Measurements from ENCODE around the gene STRIT1.

The STRIT1 gene

GRCh38 chr3:155313916-155314315 lies 20.4 kb upstream of the STRIT1 start:
- TF ChIP-seq, protein P1, sequence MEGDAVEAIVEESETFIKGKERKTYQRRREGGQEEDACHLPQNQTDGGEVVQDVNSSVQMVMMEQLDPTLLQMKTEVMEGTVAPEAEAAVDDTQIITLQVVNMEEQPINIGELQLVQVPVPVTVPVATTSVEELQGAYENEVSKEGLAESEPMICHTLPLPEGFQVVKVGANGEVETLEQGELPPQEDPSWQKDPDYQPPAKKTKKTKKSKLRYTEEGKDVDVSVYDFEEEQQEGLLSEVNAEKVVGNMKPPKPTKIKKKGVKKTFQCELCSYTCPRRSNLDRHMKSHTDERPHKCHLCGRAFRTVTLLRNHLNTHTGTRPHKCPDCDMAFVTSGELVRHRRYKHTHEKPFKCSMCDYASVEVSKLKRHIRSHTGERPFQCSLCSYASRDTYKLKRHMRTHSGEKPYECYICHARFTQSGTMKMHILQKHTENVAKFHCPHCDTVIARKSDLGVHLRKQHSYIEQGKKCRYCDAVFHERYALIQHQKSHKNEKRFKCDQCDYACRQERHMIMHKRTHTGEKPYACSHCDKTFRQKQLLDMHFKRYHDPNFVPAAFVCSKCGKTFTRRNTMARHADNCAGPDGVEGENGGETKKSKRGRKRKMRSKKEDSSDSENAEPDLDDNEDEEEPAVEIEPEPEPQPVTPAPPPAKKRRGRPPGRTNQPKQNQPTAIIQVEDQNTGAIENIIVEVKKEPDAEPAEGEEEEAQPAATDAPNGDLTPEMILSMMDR (IDR thresholded peaks at IDR 0.05; ENCODE audit: low read depth, low read length): no peak
- DNase-seq (ENCODE audit: extremely low read depth, low read depth): no peak

DNA sequence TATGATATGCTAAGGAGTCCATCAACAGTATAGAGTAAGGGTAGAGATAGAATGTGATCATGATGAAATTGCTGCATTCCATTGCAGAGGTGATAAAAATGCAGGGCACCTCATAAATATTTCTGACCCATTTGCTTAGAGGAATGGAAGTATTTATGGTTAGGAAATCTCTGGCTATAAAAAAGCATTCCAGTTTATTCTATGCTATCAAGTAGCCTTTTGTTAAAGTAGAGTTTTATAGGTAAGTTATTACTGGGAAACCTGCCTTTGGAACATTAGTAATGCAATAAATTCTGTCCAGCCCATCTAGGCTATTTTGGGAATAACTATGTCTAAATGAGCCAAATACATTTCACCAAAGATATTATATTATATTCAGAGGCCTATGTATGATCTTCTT lies 19.8 kb upstream of the STRIT1 start:
- no peak for DNase-seq (ENCODE audit: extremely low read depth, low read depth)
- TF ChIP-seq, protein P1 (IDR thresholded peaks at IDR 0.05; ENCODE audit: low read depth, low read length): no peak

- TF ChIP-seq, protein P1 (IDR thresholded peaks at IDR 0.05; ENCODE audit: low read depth, low read length): no peak
- DNase-seq (ENCODE audit: extremely low read depth, low read depth): no peak
Measured at GRCh38 chr3:155312781-155313180, 19.3 kb upstream of the STRIT1 start.

DNA sequence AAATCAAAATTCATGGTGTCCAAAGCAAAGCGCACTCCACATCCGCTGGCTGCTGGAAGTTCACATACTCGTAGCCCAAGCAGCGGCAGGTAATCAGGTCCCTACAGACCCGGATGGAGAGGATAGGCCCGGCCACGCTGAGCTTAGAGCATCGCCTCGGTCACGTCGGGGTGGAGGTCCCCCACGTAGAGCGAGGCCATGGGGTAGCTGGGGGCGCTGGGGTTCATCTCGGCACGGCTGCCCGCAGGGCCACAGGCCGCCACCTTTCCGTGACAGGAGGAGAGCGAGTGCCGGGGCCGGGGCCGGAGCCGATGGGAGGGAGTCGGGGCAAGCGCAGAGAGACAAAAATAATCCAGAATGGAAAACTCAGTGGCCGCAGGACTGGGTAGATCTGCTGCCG lies 16.1 kb upstream of the STRIT1 start:
- TF ChIP-seq, protein P1 (IDR thresholded peaks at IDR 0.05; ENCODE audit: low read depth, low read length): no peak

GRCh38 chr3:155308831-155309230 lies 15.3 kb upstream of the STRIT1 start:
- TF ChIP-seq, protein P1 (IDR thresholded peaks at IDR 0.05; ENCODE audit: low read depth, low read length): no peak
- no peak for DNase-seq (ENCODE audit: extremely low read depth, low read depth)

More for the DNA sequence above, 16.1 kb upstream of the STRIT1 start:
- DNase-seq (ENCODE audit: extremely low read depth, low read depth): no peak

GRCh38 chr3:155307183-155307582 lies 13.7 kb upstream of the STRIT1 start:
- TF ChIP-seq, protein P1 (IDR thresholded peaks at IDR 0.05; ENCODE audit: low read depth, low read length): no peak
- no peak for DNase-seq (ENCODE audit: extremely low read depth, low read depth)

DNA sequence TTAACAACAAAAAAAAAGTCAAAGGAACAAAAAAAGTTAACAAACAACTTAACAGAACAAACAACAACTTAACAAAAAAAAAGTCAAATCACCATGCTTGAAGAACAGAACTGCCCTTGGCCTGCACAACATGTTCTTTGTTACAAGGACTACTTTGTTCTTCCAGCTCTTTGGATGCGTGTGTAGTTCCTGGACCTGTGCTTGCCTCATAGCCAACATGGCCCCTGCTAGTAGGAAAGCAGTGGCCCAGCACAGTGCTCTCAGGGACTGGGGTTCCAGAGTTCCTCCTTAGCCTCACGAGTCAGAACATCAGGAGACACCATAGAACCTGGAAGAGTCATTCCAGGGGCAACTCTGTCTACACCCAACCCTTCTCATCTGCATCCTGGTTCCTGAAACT lies 10.9 kb upstream of the STRIT1 start:
- TF ChIP-seq, protein P1 (IDR thresholded peaks at IDR 0.05; ENCODE audit: low read depth, low read length): no peak; the same call in 1 of the 2 replicates
- no peak for DNase-seq (ENCODE audit: extremely low read depth, low read depth)

Data from AG09319 (cell line).